ENCODE data around the gene CAST. TPM values are rescaled to one million over a fixed set of nuclear protein-coding genes. Genes with fewer than 3 reads are reported as not detected.

The CAST gene
- total RNA-seq, 1 donor from 2014 or later: 272 TPM

GRCh38 chr5:96690861-96691260, 28.7 kb downstream of the CAST start:
- Histone ChIP-seq H3K9me3 (no peaks in the 10 kb centered on the region), H3K4me1 (peaks cover 6% of the 10 kb centered on the region)

GRCh38 chr5:96691503-96692303, 29.5 kb downstream of the CAST start:
- DNase-seq: no peak
- Histone ChIP-seq H3K4me1 (peaks cover 6% of the 10 kb centered on the region), H3K27me3 (ENCODE audit: low read depth) (no peaks in the 10 kb centered on the region), H3K27ac (no peak overlapping the region), H3K36me3 (peaks cover 14% of the 10 kb centered on the region), H3K4me3 (no peak overlapping the region), H3K9me3 (no peaks in the 10 kb centered on the region)
- ATAC-seq: peak; percentile 79 to 80
- intact Hi-C loops (cut with DNase I): no loop called here
- TF ChIP-seq CTCF (IDR thresholded peaks at IDR 0.05): no peak

More at GRCh38 chr5:96690861-96691260, 28.7 kb downstream of the CAST start:
- Histone ChIP-seq H3K4me3 (no peak overlapping the region), H3K36me3 (peaks cover 5% of the 10 kb centered on the region), H3K27me3 (ENCODE audit: low read depth) (no peaks in the 10 kb centered on the region), H3K27ac (no peak overlapping the region)
- DNase-seq (no peak), ATAC-seq (no peak)
- intact Hi-C loops (cut with DNase I): no loop called here
- no peak for TF ChIP-seq CTCF (IDR thresholded peaks at IDR 0.05)

- Histone ChIP-seq H3K9me3 (no peaks in the 10 kb centered on the region), H3K4me1 (peaks cover 4% of the 10 kb centered on the region), H3K36me3 (peaks cover 21% of the 10 kb centered on the region), H3K4me3 (no peak overlapping the region), H3K27me3 (ENCODE audit: low read depth) (no peaks in the 10 kb centered on the region), H3K27ac (no peak overlapping the region)
- intact Hi-C loops (cut with DNase I): no loop called here
- no peak for TF ChIP-seq CTCF (IDR thresholded peaks at IDR 0.05)
- ATAC-seq: peak; percentile 56 to 64
- no peak for DNase-seq
Measured at GRCh38 chr5:96692441-96692840, 30.3 kb downstream of the CAST start.

GRCh38 chr5:96699186-96699820, 37.1 kb downstream of the CAST start:
- Histone ChIP-seq H3K9me3 (no peaks in the 10 kb centered on the region), H3K36me3 (peaks cover 33% of the 10 kb centered on the region), H3K4me1 (peaks cover 18% of the 10 kb centered on the region), H3K27ac (no peak overlapping the region), H3K4me3 (no peak overlapping the region), H3K27me3 (ENCODE audit: low read depth) (no peaks in the 10 kb centered on the region)
- ATAC-seq: no peak
- intact Hi-C loops (cut with DNase I): no loop called here
- DNase-seq: no peak
- TF ChIP-seq CTCF (IDR thresholded peaks at IDR 0.05): no peak

- Histone ChIP-seq H3K4me1 (peaks cover 27% of the 10 kb centered on the region), H3K27ac (peak overlapping the region; percentile 98), H3K36me3 (peaks cover 9% of the 10 kb centered on the region), H3K4me3 (peak overlapping the region; percentile 70), H3K9me3 (no peaks in the 10 kb centered on the region), H3K27me3 (ENCODE audit: low read depth) (no peaks in the 10 kb centered on the region)
- DNase-seq: peak; percentile 96
- ATAC-seq: peak; percentile 98 to 99
- TF ChIP-seq CTCF (IDR thresholded peaks at IDR 0.05): no peak
- intact Hi-C loops (cut with DNase I): no loop called here
Measured at GRCh38 chr5:96702503-96703383, 40.6 kb downstream of the CAST start.
